HUES64 (cell line): ENCODE measurements around the gene RCAN1.
"Not testable (repeated sequence)": the region's sequence is repeated elsewhere in the genome, so short reads cannot be mapped to it uniquely, and the experiment has no call there.

ENCODE experiments used
- H3K27ac ChIP-seq: 2 replicates; pipeline ENCODE4 v1.7.0; 2013; ENCODE audit warnings: low read depth, low read length, inconsistent platforms
- H3K27me3 ChIP-seq: 2 replicates; pipeline ENCODE4 v1.6.1; 2013; ENCODE audit warnings: mild to moderate bottlenecking, low read length; ENCODE audit not compliant: insufficient read depth
- H3K36me3 ChIP-seq: 2 replicates; pipeline ENCODE4 v1.6.1; 2013; ENCODE audit warnings: mild to moderate bottlenecking, low read length; ENCODE audit not compliant: insufficient read depth
- H3K4me1 ChIP-seq: 2 replicates; pipeline ENCODE4 v1.6.1; 2013; ENCODE audit warnings: mild to moderate bottlenecking, low read length, moderate library complexity; ENCODE audit not compliant: insufficient read depth
- H3K4me3 ChIP-seq: 2 replicates; pipeline ENCODE4 v1.5.1; 2013; ENCODE audit warnings: mild to moderate bottlenecking, low read length, moderate library complexity
- H3K9ac ChIP-seq: 2 replicates; pipeline ENCODE4 v1.6.1; 2013; ENCODE audit warnings: mild to moderate bottlenecking, low read depth, low read length
- H3K9me3 ChIP-seq: 2 replicates; pipeline ENCODE4 v1.6.1; 2013; ENCODE audit warnings: low read depth, low read length; ENCODE audit not compliant: insufficient read depth
- WGBS: fragments of 150-250, 120-280 bp; methylation state at CpG from one replicate; pipeline ENCODE4 v1.1.7; 2013; ENCODE audit warnings: missing lambda C conversion rate; 5-methylcytosine and 5-hydroxymethylcytosine counted together

RCAN1 gene

DNA sequence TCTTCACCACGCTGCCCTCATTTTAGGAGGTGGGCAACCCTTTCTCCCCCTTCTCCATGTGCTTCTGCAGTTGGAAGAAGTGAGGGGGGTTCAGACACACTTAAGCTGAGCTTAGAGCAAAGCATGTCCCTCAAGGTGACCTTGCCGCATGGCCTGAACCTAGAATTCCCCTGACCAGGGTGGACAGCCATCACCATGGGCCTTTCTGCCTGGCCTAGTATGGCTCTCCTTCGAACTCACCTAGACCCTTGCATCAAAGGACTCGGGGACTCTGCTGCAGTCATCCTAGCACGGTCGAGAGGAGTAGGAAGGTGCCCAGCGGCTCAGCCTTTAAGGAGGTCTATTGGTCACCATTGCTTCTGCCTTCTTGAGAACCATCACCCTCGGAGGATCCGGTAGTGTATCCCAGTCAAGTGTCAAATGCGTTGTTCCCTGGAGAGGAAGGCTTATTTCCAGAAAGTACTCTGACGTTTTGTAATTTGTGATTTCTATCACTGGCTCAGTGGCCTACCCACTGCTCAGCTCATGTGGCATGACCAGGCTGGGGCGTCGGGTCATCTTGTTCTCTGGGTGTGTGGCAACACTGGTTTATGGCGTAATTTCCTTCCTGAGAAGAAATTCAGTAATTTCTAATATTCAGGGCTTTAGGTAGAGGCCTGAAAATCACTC, 103.0 kb downstream of the RCAN1 start, which contains the start of gene KCNE1:
TSS of gene KCNE1 (minus strand) at position 424 of the 669 bp plus-strand sequence. CDS start 62,576 bp downstream, outside the sequence.
- 95% methylated on average over 13 of the region's 14 CpGs for WGBS
- Histone ChIP-seq H3K9ac (no peak within 1 kb of the TSS), H3K27me3 (no peaks in the 10 kb centered on the region), H3K4me3 (no peak within 1 kb of the TSS), H3K27ac (no peak within 1 kb of the TSS), H3K4me1 (no peaks in the 10 kb centered on the region), H3K9me3 (no peaks in the 10 kb centered on the region), H3K36me3 (no peaks in the 10 kb centered on the region)

GRCh38 chr21:34511181-34511580, 103.7 kb downstream of the RCAN1 start:
- Histone ChIP-seq H3K27me3 (no peaks in the 10 kb centered on the region), H3K9me3 (no peaks in the 10 kb centered on the region), H3K4me3 (no peak overlapping the region), H3K9ac (no peak overlapping the region), H3K27ac (no peak overlapping the region), H3K36me3 (no peaks in the 10 kb centered on the region), H3K4me1 (no peaks in the 10 kb centered on the region)
- WGBS, result 93% methylated on average over 5 of the region's 5 CpGs

DNA sequence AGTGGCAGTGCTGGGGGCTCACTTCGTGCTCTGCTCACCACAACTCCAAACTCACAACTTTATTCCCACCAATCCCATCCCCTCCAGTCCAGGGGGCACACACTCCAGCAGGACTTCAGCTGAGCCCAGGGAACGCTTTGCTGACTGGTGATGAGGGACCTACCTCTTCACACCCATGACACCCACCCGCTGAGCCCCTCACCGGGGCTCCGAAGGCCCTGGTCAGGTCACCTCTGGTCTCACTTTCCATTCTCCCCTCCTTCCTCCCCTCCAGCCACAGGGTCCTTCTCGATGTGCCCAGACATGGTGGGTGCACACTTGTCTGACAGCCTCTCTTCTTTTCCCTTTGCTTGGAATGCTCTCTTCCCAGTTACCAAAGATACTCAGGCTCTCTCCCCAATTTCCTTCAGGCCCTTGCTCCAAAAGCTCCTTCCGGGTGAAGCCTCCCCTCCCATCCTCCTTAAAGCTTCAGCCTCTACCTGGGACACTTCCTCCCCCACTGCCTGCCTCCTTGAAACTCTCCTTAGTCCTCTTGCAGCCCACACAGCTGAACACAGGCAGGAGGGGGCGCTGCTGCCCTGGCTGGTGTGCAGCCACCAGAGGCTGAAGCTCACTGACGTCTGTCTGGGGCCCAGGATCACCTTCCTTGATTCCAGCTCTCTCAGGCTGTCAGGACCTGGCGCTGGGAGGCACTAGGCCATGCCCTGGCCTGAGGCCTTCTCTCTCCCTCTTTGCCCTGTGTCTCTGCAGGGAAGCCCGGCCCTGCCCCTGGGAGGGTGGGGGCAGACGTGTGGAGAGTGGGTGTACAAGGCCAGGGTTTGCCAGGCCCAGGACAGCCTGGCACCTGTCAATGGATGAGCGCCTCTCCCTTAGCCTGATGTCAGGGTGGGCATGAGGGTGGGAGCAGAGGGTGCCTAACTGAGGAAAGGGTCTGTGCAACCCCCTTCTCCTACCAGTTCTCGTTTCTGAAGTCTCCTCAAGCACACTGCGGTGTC, 104.5 kb downstream of the RCAN1 start:
- no peaks in the 10 kb centered on the region for H3K4me1 ChIP-seq
- H3K36me3 ChIP-seq, result no peaks in the 10 kb centered on the region
- no peaks in the 10 kb centered on the region for H3K9me3 ChIP-seq
- H3K4me3 ChIP-seq, result no peak overlapping the region
- no peak overlapping the region for H3K27ac ChIP-seq
- WGBS, result 79% methylated on average over 15 of the region's 15 CpGs
- no peaks in the 10 kb centered on the region for H3K27me3 ChIP-seq
- H3K9ac ChIP-seq, result no peak overlapping the region

GRCh38 chr21:34509151-34509550, 105.8 kb downstream of the RCAN1 start:
- Histone ChIP-seq H3K9ac (no peak overlapping the region), H3K27ac (no peak overlapping the region), H3K9me3 (no peaks in the 10 kb centered on the region), H3K27me3 (no peaks in the 10 kb centered on the region), H3K4me3 (no peak overlapping the region), H3K4me1 (no peaks in the 10 kb centered on the region), H3K36me3 (no peaks in the 10 kb centered on the region)
- 94% methylated on average over 4 of the region's 4 CpGs for WGBS

DNA sequence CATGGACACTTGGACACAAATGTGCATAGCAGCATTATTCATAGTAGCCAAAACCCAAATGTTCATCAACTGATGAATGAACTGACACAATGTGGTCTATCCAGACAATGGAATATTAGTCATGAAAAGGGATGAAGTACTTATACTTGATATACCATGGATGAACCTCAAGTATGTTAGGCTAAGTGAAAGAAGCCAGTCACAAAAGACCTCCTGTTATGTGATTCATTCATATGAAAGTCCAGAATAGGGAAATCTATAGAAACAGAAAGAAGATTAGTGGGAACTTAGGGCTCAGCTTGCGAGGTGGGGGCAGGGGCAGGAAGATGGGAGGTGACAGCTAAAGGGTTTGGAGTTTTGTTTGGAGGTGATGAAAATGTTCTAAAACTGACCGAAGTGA, 110.3 kb downstream of the RCAN1 start:
- Histone ChIP-seq H3K4me3 (no peak overlapping the region), H3K9me3 (no peaks in the 10 kb centered on the region), H3K27me3 (no peaks in the 10 kb centered on the region), H3K27ac (no peak overlapping the region), H3K4me1 (no peaks in the 10 kb centered on the region), H3K9ac (no peak overlapping the region), H3K36me3 (no peaks in the 10 kb centered on the region)
- 85% methylated on average over 1 of the region's 2 CpGs for WGBS

GRCh38 chr21:34502480-34503106, 112.3 kb downstream of the RCAN1 start:
- 89% methylated on average over 3 of the region's 3 CpGs for WGBS
- Histone ChIP-seq H3K9ac (no peak overlapping the region), H3K4me3 (no peak overlapping the region), H3K27me3 (no peaks in the 10 kb centered on the region), H3K36me3 (no peaks in the 10 kb centered on the region), H3K9me3 (no peaks in the 10 kb centered on the region), H3K4me1 (no peaks in the 10 kb centered on the region), H3K27ac (no peak overlapping the region)

DNA sequence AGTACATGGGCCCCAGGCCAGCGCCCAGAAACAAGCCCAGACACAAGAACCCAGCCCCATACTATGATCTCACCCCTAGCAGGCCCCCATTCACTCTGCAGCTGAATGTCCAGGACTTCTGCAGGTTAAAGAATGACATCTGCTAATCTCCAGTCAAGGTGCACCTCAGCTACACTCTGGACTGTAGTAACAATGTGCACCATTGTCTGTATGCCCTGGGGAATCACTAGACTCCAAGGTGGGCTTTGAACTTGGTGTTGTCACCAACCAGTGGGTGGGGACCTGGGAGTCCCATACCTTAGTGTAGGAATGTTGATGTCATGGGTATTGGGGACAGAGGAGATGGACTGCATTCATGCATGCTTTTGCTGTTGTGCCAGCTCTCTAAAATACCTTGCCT, 113.2 kb downstream of the RCAN1 start:
- Histone ChIP-seq H3K4me1 (no peaks in the 10 kb centered on the region), H3K36me3 (no peaks in the 10 kb centered on the region), H3K9me3 (no peaks in the 10 kb centered on the region), H3K4me3 (no peak overlapping the region), H3K27ac (no peak overlapping the region), H3K9ac (no peak overlapping the region), H3K27me3 (no peaks in the 10 kb centered on the region)
- WGBS, result 90% methylated on average over 1 of the region's 1 CpG

GRCh38 chr21:34500191-34500590, 114.7 kb downstream of the RCAN1 start:
- Histone ChIP-seq H3K4me1 (no peaks in the 10 kb centered on the region), H3K27ac (no peak overlapping the region), H3K9me3 (no peaks in the 10 kb centered on the region), H3K27me3 (no peaks in the 10 kb centered on the region), H3K4me3 (no peak overlapping the region), H3K36me3 (no peaks in the 10 kb centered on the region), H3K9ac (no peak overlapping the region)
- WGBS, result 93% methylated on average over 1 of the region's 1 CpG

- H3K27me3 ChIP-seq, result no peaks in the 10 kb centered on the region
- H3K27ac ChIP-seq, result no peak overlapping the region
- no peaks in the 10 kb centered on the region for H3K9me3 ChIP-seq
- WGBS, result 79% methylated on average over 4 of the region's 4 CpGs
- H3K4me3 ChIP-seq, result no peak overlapping the region
- H3K36me3 ChIP-seq, result no peaks in the 10 kb centered on the region
- no peak overlapping the region for H3K9ac ChIP-seq
- H3K4me1 ChIP-seq, result no peaks in the 10 kb centered on the region
Measured at GRCh38 chr21:34499116-34499515, 115.8 kb downstream of the RCAN1 start.

DNA sequence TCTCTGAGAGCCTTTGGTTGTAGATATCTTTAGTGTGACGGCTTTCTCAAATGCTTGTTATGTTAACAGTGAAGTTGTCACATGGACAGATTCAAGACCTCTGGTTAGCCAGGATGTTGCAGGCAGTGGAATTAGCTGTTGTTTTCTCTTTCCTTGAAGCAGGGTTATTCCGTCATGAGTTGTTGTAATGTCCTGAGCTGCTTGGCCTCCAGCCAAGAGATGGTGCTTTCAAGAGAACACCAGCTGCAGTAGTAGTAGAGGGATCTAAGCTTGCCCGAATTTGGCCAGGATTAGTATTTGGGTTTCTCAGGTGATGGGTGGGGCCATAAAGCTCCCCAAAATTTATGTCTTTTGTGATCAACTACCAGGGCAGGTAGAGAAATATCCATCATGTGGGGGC, 116.3 kb downstream of the RCAN1 start:
- Histone ChIP-seq H3K4me1 (no peaks in the 10 kb centered on the region), H3K27ac (no peak overlapping the region), H3K4me3 (no peak overlapping the region), H3K27me3 (no peaks in the 10 kb centered on the region), H3K9me3 (no peaks in the 10 kb centered on the region), H3K36me3 (no peaks in the 10 kb centered on the region), H3K9ac (no peak overlapping the region)
- 84% methylated on average over 3 of the region's 3 CpGs for WGBS

DNA sequence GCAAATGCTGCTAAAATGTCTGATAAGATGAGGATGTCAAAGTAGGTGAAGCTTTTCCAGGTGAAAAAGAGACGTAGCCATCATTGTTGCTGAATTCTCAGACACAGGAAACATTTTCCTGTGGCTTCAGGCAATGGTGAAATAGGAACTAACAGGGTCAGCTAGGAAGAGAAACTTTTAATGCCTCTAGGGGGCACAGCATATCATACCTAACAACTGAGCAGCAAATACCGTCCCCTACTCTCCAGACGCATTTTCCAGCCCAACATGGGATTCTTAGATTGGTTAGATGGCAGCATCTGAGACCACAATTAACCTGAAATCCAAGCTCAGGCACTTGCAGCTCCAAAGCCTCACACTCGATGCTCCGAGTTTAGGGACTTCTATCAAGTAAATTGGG, 131.1 kb downstream of the RCAN1 start:
- H3K4me3 ChIP-seq, H3K27ac ChIP-seq, H3K4me1 ChIP-seq, H3K9ac ChIP-seq, H3K27me3 ChIP-seq, H3K9me3 ChIP-seq, H3K36me3 ChIP-seq: not testable (repeated sequence)
- WGBS, result no CpG with 5 or more reads among the region's 5 CpGs
